GM18498 (cell line): ENCODE data around the gene MAFG.
A peak's percentile ranks its signal among the peaks of the same experiment; 100 is the strongest.

ENCODE experiments used
- ATAC-seq: cut with Tn5 transposase; IDR thresholded peaks from one replicate; pipeline ENCODE4 v1.9.1; 2021; ENCODE audit warnings: mild to moderate bottlenecking, moderate library complexity; ENCODE audit not compliant: unreplicated experiment

MAFG gene

GRCh38 chr17:81927653-81928543 lies at the start of gene MAFG:
Gene MAFG (minus strand): TSS chr17:81927735. CDS start chr17:81923185, 4,550 bp downstream.
- ATAC-seq: peak; percentile 67

- ATAC-seq: peak; percentile 1
Measured at GRCh38 chr17:81976332-81977210, 49.0 kb upstream of the MAFG start.

- no peak for ATAC-seq
Measured at GRCh38 chr17:81973432-81973831, 45.9 kb upstream of the MAFG start.

GRCh38 chr17:81968850-81969812 lies 41.6 kb upstream of the MAFG start:
- ATAC-seq: no peak

GRCh38 chr17:81968396-81968745 lies 40.8 kb upstream of the MAFG start:
- ATAC-seq: no peak

GRCh38 chr17:81967533-81968395 lies 40.2 kb upstream of the MAFG start:
- ATAC-seq: no peak

- ATAC-seq: no peak
Measured at GRCh38 chr17:81967244-81967532, 39.7 kb upstream of the MAFG start.

GRCh38 chr17:81966343-81967243 lies 39.1 kb upstream of the MAFG start:
- no peak for ATAC-seq

GRCh38 chr17:81964081-81964849 lies 36.7 kb upstream of the MAFG start:
- no peak for ATAC-seq

GRCh38 chr17:81962499-81963441 lies 35.2 kb upstream of the MAFG start:
- ATAC-seq: no peak

GRCh38 chr17:81961521-81962498 lies 34.3 kb upstream of the MAFG start:
- ATAC-seq: no peak

- no peak for ATAC-seq
Measured at GRCh38 chr17:81961087-81961511, 33.6 kb upstream of the MAFG start, which contains the start of gene NOTUM. Gene NOTUM (minus strand): TSS chr17:81961187. CDS start chr17:81960909, 278 bp downstream.

- ATAC-seq: no peak
Measured at GRCh38 chr17:81960130-81960958, 32.8 kb upstream of the MAFG start.

- peak; percentile 67 for ATAC-seq
Measured at GRCh38 chr17:81959362-81960129, 32.0 kb upstream of the MAFG start.
